Neutrophil (primary cell): ENCODE results near the gene SMAD4.
"Not testable (repeated sequence)": the region's sequence is repeated elsewhere in the genome, so short reads cannot be mapped to it uniquely, and the experiment has no call there.

Experiments
- H3K27ac ChIP-seq: fragments of 200-600 bp; sonication (generic); 2 replicates; pipeline ENCODE4 v1.5.1; 2016; ENCODE audit warnings: mild to moderate bottlenecking, moderate library complexity
- H3K27me3 ChIP-seq: fragments of 200-600 bp; sonication (generic); 2 replicates; pipeline ENCODE4 v1.6.0; 2016; ENCODE audit warnings: mild to moderate bottlenecking
- H3K36me3 ChIP-seq: fragments of 200-600 bp; sonication (generic); 2 replicates; pipeline ENCODE4 v1.5.1; 2017
- H3K4me1 ChIP-seq, 2 experiments: fragments of 200-600 bp in 1 of 2; sonication (generic) in 1 of 2; 1 replicate in 1 of 2; 2 replicates in 1 of 2; pipeline versions ENCODE4 v1.5.1 to v1.6.1; 2013 to 2016; ENCODE audit warnings: low read depth in 1 of 2, low read length in 1 of 2, mild to moderate bottlenecking in 1 of 2, moderate library complexity in 1 of 2; ENCODE audit not compliant: control insufficient read depth in 1 of 2, insufficient read depth in 1 of 2
- H3K4me3 ChIP-seq, 2 experiments: fragments of 200-600 bp in 1 of 2; sonication (generic) in 1 of 2; 1 replicate in 1 of 2; 2 replicates in 1 of 2; pipeline ENCODE4 v1.5.1; 2013 to 2016; ENCODE audit warnings: low read depth in 1 of 2, low read length in 1 of 2, mild to moderate bottlenecking in 1 of 2, moderate library complexity in 1 of 2
- H3K9me3 ChIP-seq: fragments of 200-600 bp; sonication (generic); 2 replicates; pipeline ENCODE4 v1.5.1; 2016
- CTCF ChIP-seq: fragments of 200-600 bp; sonication (generic); IDR thresholded peaks from 2 replicates; pipeline ENCODE4 v1.5.1; 2016; ENCODE audit warnings: antibody characterized with exemption

The SMAD4 gene

DNA sequence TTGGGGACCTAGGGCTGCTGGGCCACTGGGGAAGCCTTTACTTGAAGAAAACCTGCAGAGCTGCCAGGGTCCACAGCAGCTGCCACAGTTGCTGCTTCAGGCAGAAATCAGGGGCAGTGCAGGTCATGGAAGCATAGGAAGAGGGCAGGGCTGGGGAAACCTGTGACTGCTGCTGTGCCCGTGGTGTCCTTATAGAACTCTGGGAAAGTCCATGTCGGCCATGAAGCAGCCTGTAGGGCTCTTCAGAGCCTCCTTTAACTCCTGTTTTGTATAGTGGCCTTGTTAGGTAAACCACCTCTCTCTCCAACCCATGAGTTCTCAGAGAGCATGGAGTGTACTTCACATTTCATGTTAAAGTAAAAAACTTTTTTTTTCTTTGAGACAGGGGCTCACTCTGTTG is 62.1 kb downstream of the SMAD4 start:
- Histone ChIP-seq H3K4me3 (no peak overlapping the region), H3K27me3 (peaks cover 6% of the 10 kb centered on the region), H3K9me3 (no peaks in the 10 kb centered on the region), H3K36me3 (no peaks in the 10 kb centered on the region), H3K27ac (no peak overlapping the region), H3K4me1 (no peaks in the 10 kb centered on the region)
- TF ChIP-seq CTCF = no peak

DNA sequence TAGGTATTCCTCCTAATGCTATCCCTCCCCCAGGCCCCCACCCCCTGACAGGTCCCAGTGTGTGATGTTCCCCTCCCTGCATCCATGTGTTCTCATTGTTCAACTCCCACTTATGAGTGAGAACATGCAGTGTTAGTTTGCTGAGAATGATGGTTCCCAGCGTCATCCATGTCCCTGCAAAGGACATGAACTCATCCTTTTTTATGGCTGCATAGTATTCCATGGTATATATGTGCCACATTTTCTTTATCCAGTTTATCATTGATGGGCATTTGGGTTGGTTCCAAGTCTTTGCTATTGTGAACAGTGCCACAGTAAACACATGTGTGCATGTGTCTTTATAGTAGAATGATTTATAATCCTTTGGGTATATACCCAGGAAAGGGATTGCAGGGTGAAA is 63.0 kb downstream of the SMAD4 start:
- H3K27ac ChIP-seq, H3K36me3 ChIP-seq, H3K4me1 ChIP-seq, H3K4me3 ChIP-seq, H3K27me3 ChIP-seq, H3K9me3 ChIP-seq: not testable (repeated sequence)

- peaks cover 6% of the 10 kb centered on the region for H3K27me3 ChIP-seq
- H3K4me1 ChIP-seq = no peaks in the 10 kb centered on the region
- H3K36me3 ChIP-seq = no peaks in the 10 kb centered on the region
- no peak for TF ChIP-seq CTCF
- no peaks in the 10 kb centered on the region for H3K9me3 ChIP-seq
- no peak overlapping the region for H3K4me3 ChIP-seq
- H3K27ac ChIP-seq = no peak overlapping the region
Measured at GRCh38 chr18:51097021-51097822, 67.2 kb downstream of the SMAD4 start.

DNA sequence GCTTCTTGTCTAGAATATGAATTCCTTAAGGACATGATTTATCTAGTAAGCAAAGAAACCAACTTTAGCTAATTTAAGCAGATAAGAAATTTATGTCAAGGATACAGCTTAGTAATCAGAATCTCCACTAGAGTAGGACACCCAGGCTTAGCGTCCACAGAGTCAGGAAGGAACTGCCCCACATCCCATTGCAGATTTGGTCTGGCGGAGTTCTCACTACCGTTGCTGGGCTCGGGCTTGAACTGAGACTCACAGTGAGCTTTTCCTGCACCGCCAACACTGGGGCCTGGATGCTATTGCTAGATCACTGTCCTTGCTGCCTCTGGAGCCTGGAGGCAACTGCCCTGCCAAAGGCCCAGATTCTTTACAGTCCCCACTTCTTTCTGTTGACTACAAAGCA is 68.1 kb downstream of the SMAD4 start:
- Histone ChIP-seq H3K36me3 (no peaks in the 10 kb centered on the region), H3K4me1 (no peaks in the 10 kb centered on the region), H3K4me3 (no peak overlapping the region), H3K27me3 (peaks cover 6% of the 10 kb centered on the region), H3K9me3 (no peaks in the 10 kb centered on the region), H3K27ac (no peak overlapping the region)
- no peak for TF ChIP-seq CTCF

DNA sequence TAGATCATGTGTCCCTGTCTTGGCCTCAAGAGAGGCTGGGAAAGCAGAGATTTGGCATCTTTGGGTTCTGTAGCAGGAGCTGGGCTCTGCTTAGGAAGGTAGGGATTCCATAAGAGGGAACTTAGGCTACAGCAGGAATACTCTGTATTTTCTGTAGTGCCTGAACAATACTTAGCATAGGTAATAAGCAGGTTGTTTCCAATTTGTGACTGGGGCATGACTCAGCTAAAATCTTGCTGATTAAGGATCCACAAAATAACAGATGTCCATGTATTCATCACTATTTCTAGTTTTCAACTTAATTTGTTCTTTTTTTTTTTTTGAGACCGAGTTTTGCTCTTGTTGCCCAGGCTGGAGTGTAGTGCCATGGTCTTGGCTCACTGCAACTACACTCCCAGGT is 68.5 kb downstream of the SMAD4 start:
- Histone ChIP-seq H3K27me3 (peaks cover 6% of the 10 kb centered on the region), H3K27ac (no peak overlapping the region), H3K36me3 (no peaks in the 10 kb centered on the region), H3K4me3 (no peak overlapping the region), H3K4me1 (no peaks in the 10 kb centered on the region), H3K9me3 (no peaks in the 10 kb centered on the region)
- TF ChIP-seq CTCF = no peak

GRCh38 chr18:51100385-51101120 is 70.5 kb downstream of the SMAD4 start:
- no peak for TF ChIP-seq CTCF
- H3K27me3 ChIP-seq = no peaks in the 10 kb centered on the region
- no peaks in the 10 kb centered on the region for H3K4me1 ChIP-seq
- no peaks in the 10 kb centered on the region for H3K9me3 ChIP-seq
- no peak overlapping the region for H3K4me3 ChIP-seq
- no peak overlapping the region for H3K27ac ChIP-seq
- H3K36me3 ChIP-seq = no peaks in the 10 kb centered on the region
